Central memory CD4-positive, alpha-beta T cell (primary cell): ENCODE measurements around the gene GLYR1.

Experiments
- DNase-seq: peaks from one replicate; pipeline ENCODE4 v3.0.0; 2022

GLYR1 gene

DNA sequence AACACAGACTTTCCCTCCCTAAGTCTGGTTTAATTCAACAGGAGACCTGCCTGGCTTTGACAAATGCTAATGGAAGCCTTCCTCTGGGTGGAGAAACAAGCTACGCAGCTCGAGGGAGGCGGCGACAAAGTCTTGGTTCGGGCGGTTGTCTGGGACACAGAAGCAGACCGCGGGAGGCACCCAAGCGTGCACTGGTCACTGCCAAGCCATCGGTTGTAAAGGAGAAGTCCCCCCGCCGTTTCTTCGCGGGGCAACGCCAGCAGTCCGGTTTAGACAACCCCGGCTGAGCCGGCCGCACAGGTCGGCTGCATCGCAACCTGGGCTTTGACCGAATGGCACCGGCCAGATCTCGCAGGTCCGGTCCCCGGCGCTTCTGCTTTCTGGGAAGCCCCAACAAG is 586 bp downstream of the GLYR1 start:
- DNase-seq = peak; percentile 15

GRCh38 chr16:4840984-4841383 is 6.1 kb downstream of the GLYR1 start:
- no peak for DNase-seq

DNA sequence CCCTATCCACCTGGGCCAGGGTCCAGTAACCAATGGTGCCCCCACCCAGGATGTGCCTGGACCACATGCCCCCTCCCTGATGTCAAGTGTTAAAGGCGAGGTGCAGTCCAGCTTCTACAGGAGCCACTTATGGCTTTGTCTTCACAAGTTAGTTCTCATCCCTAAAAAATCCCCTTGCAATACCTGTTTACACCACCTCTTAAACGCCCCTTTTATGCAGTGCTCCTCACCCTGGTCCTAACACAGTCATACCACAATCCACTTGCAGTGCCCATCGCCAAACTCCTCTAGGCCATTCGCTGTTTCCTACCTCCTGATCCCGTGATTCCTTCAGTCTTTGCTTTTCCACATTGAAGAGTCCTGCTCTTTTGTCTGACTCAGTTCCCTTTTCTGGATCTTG is 7.1 kb downstream of the GLYR1 start:
- no peak for DNase-seq

DNA sequence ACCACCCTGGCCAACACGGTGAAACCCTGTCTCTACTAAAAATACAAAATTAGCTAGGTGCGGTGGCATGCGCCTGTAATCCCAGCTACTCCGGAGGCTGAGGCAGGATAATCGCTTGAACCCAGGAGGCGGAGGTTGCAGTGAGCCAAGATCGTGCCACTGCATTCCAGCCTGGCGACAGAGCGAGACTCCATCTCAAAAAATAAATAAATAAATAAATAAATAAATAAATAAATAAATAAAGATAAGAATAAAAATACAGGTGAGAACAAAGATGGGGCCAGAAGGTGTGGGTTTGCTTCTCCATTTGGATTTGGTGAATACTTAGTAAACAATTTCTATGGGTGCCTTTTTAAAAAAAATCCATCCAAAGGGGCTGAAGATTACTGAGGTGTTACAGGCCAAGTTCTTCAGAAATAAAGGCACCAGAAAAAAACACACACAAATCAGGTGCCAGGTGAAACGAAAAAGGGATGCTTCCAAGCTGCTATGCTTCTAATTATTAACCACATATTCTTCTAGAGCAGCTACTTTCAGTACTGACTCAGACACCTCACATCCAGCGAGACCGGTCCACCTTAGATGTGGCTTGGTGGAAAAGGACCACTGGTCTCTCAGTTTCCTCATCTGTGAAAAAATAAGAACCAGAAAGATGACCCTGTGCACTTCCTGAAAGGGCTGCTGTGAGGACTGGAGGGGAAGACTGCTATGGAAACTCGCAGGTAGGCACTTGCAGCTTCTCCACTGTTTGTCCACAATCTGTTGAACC is 9.2 kb downstream of the GLYR1 start:
- no peak for DNase-seq

DNA sequence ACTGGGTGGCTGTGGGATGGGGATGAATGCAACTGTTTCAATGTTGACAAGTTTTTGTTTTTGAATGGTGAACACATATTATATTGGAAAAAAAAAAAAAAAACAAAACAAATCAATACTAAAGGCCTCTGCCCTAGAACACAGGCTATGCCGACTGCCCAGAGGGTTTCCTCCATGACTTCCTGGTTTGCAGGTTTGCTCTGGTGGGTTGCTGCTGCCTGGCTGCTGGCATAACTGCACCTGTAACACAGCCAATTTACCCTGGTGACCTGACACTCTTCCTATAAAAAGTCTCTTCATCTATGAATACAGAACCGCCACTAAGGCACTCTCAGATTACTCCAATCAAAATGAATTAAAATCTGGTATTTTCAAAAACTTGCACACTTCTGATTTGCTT is 10.4 kb downstream of the GLYR1 start:
- no peak for DNase-seq

DNA sequence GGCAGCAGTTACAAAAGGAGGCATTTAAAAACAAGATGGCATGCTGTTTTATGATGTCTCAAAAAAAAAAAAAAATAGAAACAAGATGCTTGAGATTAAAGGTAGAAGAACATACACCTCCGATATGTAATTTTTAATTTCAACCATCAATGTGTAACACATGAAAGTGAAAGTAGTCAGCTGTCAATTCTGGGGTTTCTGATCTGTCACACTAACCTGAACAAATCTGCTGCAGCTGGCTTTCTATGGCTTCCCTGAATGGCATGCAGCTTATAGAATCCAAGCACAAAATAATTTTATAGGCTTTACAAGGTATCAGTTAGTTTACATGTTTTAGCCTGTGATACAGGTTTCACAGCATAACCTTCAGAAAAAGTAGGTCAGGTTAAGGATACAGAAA is 13.5 kb downstream of the GLYR1 start:
- no peak for DNase-seq

- DNase-seq = no peak
These were observed 14.3 kb downstream of the GLYR1 start for GRCh38 chr16:4832698-4833343.

DNA sequence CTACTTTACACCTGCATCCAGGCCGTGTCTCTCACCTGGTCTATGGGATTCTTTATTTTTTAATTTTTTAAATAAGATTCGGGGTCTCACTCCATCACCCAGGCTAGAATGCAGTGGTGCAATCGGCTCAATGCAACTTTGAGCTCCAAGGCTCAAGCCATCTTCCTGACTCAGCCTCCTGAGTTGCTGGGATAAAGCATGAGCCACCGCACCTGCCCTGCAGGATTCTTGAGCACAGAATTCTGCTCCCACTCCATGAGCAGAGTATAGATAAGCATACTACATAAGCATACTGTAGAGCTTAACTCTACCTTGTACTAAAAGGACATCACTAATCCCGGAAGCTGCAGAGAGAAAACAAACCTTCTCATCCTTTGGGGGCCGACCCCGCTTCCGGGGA is 15.5 kb downstream of the GLYR1 start:
- no peak for DNase-seq

DNA sequence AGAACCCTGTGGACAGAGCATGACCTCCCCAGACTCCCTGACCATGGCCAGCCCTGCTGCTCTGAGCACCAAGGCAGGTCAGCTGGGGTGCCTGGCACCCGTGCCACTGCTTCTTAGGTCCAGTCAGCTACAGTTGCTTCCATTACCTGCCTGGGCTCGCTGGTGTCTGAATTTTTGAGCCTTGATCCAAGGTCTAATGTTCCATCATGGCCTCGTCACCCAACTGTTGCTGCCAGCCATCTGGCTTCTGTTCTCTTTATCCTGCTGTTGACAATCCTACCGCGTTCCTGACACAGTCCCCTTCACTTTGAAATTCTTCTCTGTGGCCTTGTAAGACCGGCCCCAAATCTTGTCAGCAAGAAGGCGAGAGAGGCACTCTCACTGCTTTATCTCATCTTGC is 16.7 kb downstream of the GLYR1 start:
- no peak for DNase-seq

GRCh38 chr16:4828567-4829321 is 18.3 kb downstream of the GLYR1 start:
- no peak for DNase-seq

DNA sequence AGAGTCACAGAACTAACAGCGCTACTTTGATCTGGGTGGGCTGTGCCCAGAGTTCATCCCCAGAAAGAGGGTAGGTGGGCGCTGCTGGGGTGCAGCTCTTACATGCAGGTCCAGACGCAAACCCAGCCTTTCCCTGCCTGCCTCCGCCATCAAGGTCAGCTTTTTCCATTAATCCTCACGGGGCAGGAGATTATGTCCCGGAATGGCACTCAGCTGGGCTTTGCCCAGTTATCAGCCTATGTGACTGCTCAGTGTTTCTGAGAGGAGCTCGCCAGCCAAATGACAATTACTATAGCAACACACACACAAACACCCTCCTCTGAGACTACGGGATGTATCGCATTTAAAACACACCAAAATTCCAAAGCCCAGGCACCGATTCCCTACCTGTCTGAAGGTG is 20.1 kb downstream of the GLYR1 start:
- no peak for DNase-seq

- DNase-seq = no peak
These were observed 20.6 kb downstream of the GLYR1 start for GRCh38 chr16:4826526-4826925.

DNA sequence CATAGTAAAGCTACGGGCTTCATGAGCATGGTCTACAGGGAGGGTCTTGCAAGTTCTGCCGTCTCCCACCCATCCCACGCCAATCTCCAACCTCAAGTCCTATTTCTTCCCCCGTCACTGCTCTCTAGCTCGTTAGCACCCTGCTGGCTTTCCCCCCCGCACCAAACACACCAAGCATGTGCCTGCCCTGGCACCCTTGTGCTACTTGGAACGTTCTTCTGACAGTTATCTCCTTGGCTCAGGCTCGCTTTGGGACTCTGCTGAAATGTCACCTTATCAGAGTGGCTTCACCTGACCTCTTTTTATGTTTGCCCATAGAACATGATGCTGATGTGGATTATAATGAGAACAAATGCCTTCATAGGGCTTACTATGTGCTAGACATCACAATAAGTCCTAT is 21.9 kb downstream of the GLYR1 start:
- DNase-seq = no peak

DNA sequence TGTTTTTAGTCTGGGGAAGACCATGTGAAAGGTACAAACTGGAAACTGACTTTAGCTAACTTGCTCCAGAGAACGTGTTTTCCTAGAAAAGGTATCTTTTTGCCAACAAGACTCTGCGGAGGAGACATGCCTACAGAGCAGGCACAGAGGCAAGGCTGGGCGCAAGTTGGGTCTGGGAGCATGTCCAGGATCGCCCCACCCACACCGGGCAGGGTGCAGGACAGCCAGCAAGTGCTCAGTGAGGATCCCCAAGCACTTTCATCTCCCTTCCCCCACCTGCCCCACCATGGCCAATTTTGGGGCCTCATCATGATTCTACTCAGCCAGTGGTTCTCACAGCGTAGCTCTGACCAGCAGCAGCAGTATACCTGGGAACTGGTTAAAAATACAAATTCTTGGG is 26.4 kb downstream of the GLYR1 start:
- no peak for DNase-seq

DNA sequence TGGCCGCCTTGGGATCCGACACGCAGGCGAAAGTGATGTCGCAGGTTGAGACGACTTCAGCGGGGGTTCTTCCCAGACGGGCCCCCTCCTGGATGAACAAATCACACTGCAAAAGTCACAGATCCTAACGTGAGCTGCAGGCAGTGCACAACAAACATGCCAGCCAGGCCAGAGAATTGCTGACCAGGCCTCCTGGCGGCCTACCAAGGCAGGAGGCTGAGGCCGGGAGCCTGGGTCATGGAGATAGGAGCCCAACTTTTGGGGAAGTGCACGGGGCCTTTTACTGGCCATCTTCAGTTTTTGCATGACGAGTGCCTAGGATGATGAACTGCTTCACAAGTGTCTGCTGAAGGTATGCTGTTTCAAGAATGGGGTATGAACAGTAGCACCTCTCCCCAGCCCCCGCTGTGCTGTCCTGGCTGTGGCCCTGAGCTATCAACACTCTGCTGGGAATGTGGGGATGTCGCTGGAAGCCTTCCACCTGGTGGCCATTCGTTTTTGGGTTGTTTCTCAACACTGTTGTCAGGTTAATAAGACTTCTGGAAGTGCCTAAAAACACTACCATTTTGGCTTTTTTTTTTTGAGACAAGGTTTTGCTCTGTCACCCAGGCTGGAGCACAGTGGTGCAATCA is 32.4 kb downstream of the GLYR1 start:
- DNase-seq = no peak

DNA sequence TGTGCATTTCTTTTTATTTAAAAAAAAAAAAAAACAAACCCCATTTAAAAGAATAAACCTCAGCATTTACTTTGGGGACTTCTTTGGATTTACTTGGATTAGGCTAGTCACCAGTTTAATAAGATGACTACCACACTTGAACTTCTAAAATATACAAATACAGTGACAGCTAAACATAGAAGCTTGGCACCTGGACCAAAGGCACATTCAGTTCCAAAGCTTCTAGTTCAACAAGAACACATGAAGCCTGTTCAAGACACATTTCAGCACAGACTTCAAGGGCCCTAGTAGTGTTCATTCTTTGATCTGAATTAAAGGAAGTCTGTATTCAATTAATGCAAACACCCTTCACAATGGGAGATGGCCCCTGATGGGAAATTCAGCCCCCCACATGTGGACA is 33.0 kb downstream of the GLYR1 start:
- no peak for DNase-seq

DNA sequence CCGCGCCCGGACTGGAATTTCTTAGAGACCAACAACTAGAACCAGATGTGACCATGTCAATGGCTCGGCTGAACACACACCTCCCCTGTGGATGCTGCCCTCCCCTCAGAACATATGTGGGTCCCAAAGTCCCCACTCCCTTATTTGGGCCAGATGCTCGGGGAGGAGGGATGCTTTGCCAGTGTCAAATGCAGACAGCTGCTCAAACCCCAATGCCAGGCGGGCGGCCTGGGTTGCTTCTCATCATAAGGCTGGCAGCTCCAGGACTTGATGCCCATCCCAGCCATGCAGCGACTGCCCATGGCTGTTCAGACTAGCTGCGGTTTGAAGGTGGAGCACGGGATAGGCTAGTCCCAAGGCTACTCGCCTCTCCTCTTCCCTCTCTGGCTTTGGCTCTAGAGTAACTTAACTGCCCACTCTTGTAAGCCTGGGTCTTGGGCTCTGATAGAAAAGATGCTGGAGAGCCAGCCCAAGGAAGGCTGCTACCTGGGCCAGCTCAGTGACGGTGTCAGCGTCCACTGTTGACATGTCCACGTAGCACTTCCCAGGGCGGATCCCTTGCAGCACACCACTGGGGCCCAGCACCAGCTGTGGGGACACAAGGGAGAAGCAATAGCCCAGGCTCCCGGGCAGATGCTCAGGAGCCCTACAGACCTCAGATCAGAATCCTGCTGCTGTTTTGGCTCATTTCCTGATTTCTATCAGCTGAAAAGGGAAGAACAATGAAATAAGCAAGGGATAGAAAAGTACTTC is 33.7 kb downstream of the GLYR1 start:
- no peak for DNase-seq

GRCh38 chr16:4811773-4812172 is 35.3 kb downstream of the GLYR1 start:
- no peak for DNase-seq

GRCh38 chr16:4811242-4811641 is 35.8 kb downstream of the GLYR1 start:
- no peak for DNase-seq

DNA sequence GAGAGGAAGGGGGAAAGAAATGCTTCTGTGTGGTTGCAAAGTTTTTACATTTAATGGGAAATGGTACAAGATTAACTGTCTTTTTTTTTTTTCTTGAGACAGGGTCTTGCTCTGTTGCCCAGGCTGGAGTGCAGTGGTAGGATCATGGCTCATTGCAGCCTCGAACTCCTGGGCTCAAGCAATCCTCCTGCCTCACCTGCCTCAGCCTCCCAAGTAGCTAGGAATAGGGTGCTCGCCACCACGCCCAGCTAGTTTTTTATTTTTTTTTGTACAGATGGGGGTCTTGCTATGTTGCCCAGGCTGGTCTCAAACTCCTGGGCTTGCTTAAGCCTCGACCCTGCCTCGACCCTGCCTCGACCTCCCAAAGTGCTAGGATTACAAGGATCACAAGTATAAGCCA is 40.8 kb downstream of the GLYR1 start:
- DNase-seq = no peak

DNA sequence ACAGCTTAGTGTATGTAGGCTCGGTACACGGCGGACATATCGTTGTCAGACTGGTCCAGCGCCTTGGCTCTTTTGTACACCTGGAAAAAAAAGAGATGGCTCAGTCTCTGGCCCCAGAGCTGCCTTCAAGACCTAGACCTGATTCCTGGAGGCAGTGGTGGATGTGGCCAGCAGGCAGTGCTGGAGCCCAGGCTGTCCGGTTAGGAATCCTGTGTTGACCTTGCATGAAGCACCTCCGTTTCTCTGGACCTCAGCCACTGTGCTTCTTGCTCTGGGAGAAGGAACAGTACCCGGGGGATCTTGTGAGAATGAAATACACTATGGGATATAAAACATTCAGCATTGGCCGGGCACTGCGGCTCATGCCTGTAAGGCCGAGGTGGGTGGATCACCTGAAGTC is 41.9 kb downstream of the GLYR1 start:
- no peak for DNase-seq

- DNase-seq = no peak
These were observed 43.0 kb downstream of the GLYR1 start for GRCh38 chr16:4803898-4804762.
